ENCODE data around the gene CAMK1D.
"Not testable (repeated sequence)": the region's sequence is repeated elsewhere in the genome, so short reads cannot be mapped to it uniquely, and the experiment has no call there.

CAMK1D gene

DNA sequence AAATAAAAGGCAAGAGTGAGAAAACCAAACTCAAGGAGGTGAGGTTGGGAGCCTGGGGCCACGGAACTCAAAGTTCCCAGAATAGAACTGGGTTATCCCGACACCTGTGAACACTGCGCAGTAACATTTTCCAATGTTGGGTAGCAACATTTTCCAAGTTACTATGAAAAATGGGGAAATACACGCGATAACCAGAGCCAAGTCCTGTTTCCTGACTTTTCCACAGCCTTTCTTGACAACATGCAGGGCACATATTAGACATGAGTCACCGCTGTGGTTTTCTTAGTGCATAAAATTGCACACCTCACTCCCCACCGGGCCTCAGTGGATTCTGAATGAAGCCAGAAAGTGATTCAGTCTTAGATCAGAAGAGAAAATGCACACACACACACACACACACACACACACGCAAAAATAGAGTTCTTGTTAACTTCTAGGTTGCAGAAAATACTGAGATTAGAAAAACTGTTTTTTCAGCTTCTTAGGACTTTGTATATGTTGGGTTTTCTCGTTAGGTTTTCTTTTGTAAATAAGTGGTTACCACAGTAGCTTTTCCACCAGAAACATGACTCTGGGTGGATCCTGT, 70.0 kb downstream of the CAMK1D start:
- peak; percentile 92 for DNase-seq (ENCODE audit: low read depth, low spot score)
- H3K27ac ChIP-seq: no peak overlapping the region

- H3K27ac ChIP-seq: no peak overlapping the region
- no peak for DNase-seq (ENCODE audit: low read depth, low spot score)
These were observed 71.3 kb downstream of the CAMK1D start for GRCh38 chr10:12420530-12421120.

GRCh38 chr10:12422189-12422588, 72.8 kb downstream of the CAMK1D start:
- no peak for DNase-seq (ENCODE audit: low read depth, low spot score)
- no peak overlapping the region for H3K27ac ChIP-seq

DNA sequence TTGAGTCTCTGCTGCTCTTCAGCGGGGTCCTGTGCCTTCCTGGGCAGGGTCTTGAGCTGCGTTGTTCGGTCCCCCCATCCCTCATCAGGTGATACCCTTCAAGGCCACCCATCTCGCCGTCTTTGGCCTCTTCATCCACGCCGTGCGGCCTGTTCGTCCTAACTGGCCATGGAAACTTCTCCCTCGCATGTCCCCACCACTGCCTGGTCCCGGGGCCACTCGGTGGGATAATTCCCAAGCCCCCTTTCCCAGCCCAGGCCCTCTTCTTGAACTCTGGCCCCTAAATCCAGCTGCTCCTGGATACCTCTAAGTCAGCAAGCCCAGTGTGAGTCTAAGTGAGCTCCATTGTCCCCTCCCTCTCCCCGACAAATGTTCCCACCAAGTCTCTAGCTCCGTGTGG, 74.5 kb downstream of the CAMK1D start:
- H3K27ac ChIP-seq: no peak overlapping the region
- no peak for DNase-seq (ENCODE audit: low read depth, low spot score)

DNA sequence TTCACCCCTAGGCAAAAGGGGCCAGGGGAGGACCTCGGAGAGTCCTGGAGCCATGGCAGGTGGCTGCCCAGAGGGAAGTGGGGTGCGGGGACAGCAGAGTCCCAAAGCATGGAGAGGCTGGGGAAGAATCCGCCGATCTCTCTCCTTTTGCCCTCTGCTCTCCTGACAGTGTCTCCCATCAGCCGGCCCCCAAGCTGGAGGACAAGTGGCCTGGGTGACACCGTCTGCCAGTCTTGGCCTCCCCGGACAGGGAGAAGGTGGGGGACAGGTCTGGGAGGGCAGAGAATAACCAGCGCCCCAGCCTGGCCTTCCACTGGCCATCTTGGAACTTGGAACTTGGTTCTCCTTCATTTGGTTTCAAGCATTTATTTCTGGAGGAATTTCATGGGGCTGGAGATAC, 77.9 kb downstream of the CAMK1D start:
- no peak overlapping the region for H3K27ac ChIP-seq
- DNase-seq (ENCODE audit: low read depth, low spot score): no peak

GRCh38 chr10:12428447-12429135, 79.2 kb downstream of the CAMK1D start:
- H3K27ac ChIP-seq: no peak overlapping the region
- DNase-seq (ENCODE audit: low read depth, low spot score): no peak

- no peak for DNase-seq (ENCODE audit: low read depth, low spot score)
- H3K27ac ChIP-seq: no peak overlapping the region
These were observed 81.1 kb downstream of the CAMK1D start for GRCh38 chr10:12430406-12430982.

DNA sequence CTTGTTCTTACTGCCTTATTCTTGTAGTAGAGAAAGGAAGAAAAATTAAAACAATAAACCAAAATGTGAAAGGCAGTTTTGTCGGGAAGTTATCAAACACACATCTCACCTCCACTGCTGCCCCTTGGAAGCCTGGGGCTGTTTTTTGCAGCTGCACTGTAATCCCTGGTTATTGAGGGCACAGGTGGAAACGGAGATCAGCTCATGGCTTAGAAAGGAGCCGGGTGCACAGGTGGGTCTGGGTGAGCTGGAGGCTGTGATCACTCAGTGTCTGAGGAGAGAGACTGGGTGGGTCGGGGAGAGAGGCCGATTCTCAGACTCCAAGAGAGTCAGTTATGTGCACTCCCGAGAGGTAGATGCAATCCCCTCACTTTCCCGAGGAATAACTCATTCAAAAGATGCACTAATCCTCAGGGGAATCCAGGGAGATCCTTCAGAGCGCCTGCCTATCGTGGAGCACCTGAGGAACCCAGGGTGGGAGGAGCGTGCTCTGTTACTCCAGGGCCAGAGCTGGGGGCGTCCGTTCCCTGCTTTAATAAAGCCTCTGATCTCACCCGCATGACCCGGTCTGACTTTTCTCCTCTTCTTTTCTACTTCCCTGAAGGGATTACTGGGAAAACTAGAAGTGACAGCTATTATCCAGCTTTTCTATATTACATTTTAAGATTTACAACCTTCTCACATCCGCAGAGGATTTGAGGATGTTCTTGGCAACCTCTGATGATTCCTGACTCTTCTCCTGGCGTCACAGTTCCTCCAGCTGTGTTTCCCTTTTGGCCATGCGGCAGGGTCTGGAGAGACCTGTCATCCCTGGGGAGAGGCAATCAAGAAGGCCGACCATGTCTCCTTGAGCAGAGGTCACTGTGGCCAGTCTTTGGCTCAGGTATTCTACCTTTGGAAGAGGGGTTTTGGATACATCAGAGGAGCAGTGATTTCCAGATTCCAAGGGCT, 82.1 kb downstream of the CAMK1D start:
- no peak overlapping the region for H3K27ac ChIP-seq
- no peak for DNase-seq (ENCODE audit: low read depth, low spot score)

- DNase-seq (ENCODE audit: low read depth, low spot score): no peak
- no peak overlapping the region for H3K27ac ChIP-seq
These were observed 83.2 kb downstream of the CAMK1D start for GRCh38 chr10:12432402-12433189.

DNA sequence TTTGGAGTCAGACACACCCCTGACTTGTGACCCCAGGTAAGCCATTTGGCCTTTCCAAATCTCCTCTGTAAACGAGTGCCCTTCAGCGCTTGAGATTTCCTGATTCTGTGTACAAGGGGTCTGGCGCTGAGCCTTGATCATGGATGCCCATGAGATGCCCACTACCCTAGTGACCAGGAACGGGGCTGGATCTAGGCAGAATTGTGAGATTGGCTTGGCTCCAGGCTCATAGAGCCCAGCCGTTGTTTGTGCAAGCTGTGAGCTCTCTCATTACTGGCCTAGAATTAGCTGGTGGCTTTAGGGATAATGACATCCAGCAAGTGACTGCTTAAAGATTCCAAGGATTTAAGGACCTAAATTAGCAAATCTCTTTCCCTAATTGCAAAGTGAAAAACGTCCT, 84.9 kb downstream of the CAMK1D start:
- DNase-seq (ENCODE audit: low read depth, low spot score): no peak
- no peak overlapping the region for H3K27ac ChIP-seq

DNA sequence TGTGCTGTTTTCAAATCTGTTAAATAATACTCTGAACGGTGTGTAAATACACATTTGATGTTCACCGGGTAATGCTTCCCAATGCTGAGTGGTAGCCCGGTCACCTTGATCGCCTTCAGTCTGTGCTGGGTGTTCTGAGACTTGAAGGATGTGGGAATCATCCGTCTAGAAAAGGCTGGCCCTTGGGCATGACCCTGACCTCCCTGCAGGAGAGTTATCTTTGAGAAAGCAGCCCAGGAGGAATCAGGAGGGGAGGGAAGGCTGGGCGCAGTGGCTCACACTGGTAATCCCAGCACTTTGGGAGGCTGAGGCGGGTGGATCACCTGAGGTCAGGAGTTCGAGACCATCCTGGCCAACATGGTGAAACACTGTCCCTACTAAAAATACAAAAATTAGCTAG, 85.3 kb downstream of the CAMK1D start:
- not testable (repeated sequence) for H3K27ac ChIP-seq; DNase-seq (ENCODE audit: low read depth, low spot score)

- no peak for DNase-seq (ENCODE audit: low read depth, low spot score)
- no peak overlapping the region for H3K27ac ChIP-seq
These were observed 86.0 kb downstream of the CAMK1D start for GRCh38 chr10:12435348-12435747.

DNA sequence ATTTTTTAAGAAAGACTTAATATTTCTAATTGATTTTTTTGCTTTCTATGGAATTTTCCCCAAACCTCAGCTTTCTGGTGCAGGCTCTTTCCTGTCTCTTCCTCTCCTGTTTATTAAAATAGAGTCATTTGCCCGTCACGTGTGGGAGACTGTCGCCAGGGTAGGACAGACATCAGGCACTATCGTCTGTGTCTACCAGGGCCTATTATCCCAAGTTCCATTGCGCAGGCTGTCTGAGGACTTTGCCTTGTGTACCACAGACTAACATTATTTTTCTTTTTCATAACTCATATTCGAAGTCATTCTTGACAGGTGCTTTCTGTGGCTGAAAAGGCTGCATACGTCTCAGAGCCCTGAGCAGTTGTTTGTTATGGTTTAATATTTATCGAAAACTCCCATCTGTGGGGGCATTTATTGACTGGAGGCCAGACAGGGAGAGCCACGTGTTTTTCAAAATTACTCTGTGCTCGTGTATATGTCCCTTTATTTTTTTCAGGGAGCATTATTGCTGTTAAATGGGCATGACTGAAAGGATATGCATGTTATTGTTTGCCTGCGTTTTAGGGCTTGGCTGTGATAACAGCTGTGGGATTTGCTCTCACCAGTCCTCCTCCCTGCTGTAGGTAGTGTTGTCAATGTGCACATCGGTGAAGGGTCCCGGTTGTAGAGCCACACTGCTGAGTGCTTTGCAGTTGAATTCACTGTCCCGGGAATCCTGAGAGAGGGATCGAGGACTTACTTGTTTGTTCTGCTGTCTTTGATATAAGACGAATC, 89.8 kb downstream of the CAMK1D start:
- DNase-seq (ENCODE audit: low read depth, low spot score): no peak
- no peak overlapping the region for H3K27ac ChIP-seq

GRCh38 chr10:12439767-12440166, 90.4 kb downstream of the CAMK1D start:
- not testable (repeated sequence) for DNase-seq (ENCODE audit: low read depth, low spot score); H3K27ac ChIP-seq

GRCh38 chr10:12443026-12443425, 93.7 kb downstream of the CAMK1D start:
- no peak overlapping the region for H3K27ac ChIP-seq
- DNase-seq (ENCODE audit: low read depth, low spot score): no peak

GRCh38 chr10:12444981-12445700, 95.8 kb downstream of the CAMK1D start:
- H3K27ac ChIP-seq: no peak overlapping the region
- no peak for DNase-seq (ENCODE audit: low read depth, low spot score)

GRCh38 chr10:12445701-12446334, 96.5 kb downstream of the CAMK1D start:
- no peak overlapping the region for H3K27ac ChIP-seq
- DNase-seq (ENCODE audit: low read depth, low spot score): no peak

- H3K27ac ChIP-seq: no peak overlapping the region
- DNase-seq (ENCODE audit: low read depth, low spot score): no peak
These were observed 99.0 kb downstream of the CAMK1D start for GRCh38 chr10:12448340-12448728.
